ENCODE measurements around the gene ZNF277.

Gene ZNF277

DNA sequence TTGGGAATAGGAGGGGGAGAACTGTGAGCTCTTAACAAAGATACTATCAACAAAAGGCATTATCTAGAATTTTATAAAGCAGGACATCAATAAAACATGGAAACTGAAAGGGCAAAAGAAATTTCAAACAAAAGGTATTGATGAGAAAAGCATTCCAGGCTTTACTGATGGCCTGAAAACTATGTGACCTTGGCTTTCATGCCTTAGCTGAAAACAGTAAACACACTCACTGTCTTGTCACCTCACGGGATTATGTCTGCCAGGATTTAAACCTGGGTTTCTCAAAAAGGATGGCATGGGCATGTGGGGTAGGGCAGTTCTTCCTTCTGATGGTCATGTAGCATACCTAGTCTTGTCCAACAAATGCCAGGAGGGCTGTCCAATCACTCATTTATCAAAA is 23.2 kb upstream of the ZNF277 start:
- CTCF ChIA-PET = no interaction called here
- TF ChIP-seq, protein P1, sequence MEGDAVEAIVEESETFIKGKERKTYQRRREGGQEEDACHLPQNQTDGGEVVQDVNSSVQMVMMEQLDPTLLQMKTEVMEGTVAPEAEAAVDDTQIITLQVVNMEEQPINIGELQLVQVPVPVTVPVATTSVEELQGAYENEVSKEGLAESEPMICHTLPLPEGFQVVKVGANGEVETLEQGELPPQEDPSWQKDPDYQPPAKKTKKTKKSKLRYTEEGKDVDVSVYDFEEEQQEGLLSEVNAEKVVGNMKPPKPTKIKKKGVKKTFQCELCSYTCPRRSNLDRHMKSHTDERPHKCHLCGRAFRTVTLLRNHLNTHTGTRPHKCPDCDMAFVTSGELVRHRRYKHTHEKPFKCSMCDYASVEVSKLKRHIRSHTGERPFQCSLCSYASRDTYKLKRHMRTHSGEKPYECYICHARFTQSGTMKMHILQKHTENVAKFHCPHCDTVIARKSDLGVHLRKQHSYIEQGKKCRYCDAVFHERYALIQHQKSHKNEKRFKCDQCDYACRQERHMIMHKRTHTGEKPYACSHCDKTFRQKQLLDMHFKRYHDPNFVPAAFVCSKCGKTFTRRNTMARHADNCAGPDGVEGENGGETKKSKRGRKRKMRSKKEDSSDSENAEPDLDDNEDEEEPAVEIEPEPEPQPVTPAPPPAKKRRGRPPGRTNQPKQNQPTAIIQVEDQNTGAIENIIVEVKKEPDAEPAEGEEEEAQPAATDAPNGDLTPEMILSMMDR (IDR thresholded peaks at IDR 0.05; ENCODE audit: control extremely low read depth, extremely low read depth, low read depth, missing control alignments) = no peak
- DNase-seq (ENCODE audit: extremely low spot score) = no peak
- POLR2A ChIA-PET = no interaction called here

DNA sequence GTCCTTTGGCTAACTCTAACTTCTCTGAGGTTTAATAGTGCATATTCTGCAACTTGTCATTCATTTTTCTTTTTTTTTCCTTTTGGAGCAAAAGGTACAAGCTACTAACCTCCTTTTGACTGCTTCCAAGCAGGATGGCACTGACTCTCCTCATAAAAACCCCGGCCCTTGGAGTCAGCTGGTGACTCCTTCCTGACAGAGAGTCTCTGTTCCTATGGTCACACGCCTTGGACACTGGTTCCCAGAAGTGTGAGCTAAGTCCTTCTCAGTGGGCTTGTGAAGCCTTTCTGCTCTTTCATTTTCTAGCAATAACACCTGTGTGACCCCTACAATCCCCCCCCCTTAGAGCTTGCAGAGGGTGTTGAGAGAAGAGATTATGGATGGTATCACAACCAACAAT is 22.0 kb upstream of the ZNF277 start:
- TF ChIP-seq, protein P1 (IDR thresholded peaks at IDR 0.05; ENCODE audit: control extremely low read depth, extremely low read depth, low read depth, missing control alignments) = no peak
- ChIA-PET POLR2A (no interaction called here), CTCF (no interaction called here)

DNA sequence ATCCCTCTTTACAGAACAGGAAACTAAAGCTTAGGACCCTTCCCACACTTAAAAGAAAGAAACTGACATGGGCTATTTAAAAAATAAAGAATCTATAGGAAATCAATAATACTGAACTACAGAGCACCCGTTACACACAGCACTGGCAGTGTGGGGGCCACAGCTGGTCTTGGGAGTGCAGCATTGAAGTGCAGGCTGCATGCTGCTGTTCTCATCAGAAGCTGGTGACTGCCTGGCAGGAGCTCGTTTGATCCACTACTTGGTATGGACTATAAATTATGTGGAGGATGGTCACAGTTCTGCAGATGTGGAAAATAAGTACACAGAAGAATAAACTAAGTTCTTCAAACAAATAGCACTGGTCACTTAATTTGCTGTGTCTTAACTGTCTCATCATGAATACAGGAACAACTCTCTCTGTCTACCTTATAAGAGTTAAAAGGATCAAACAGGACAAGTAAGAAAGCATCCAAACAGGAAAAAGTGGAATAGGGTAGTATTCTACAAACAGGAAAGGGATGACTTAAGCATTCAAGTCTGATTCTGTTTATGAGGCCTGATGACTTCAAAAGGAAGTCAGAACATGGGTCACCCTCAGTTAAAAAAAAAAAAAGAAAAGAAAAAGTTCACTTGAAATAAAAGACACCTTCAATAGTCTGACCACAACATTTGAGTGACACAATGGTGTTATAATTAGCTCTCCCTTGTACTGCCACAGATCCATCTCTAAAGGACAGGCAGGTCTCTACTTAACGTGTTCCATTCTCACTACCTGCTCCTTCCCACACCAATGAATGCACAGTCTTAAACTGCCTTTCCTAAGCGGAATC is 21.3 kb upstream of the ZNF277 start:
- ChIA-PET CTCF (no interaction called here), POLR2A (no interaction called here)
- DNase-seq (ENCODE audit: extremely low spot score) = no peak
- TF ChIP-seq, protein P1 (IDR thresholded peaks at IDR 0.05; ENCODE audit: control extremely low read depth, extremely low read depth, low read depth, missing control alignments) = no peak

More for the DNA sequence above, 22.0 kb upstream of the ZNF277 start:
- no peak for DNase-seq (ENCODE audit: extremely low spot score)

DNA sequence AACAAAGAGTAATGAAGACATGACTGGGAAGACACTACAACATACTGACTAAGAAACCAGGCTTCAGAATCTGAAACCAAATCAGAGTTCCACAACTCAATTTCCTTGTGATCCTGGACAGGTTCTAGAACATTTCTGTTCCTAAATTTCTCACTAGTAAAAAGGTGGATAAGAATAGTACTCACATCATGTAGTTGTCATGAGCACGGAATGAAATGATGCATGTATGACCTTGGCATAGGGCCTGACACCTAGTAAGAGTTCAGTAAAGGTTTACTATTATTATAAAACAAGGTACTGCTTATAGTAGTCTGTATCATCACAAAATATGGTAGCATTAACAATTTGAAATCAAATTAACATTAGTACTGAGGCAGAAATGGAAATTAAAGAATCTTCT is 20.2 kb upstream of the ZNF277 start:
- POLR2A ChIA-PET = no interaction called here
- TF ChIP-seq, protein P1 (IDR thresholded peaks at IDR 0.05; ENCODE audit: control extremely low read depth, extremely low read depth, low read depth, missing control alignments) = no peak
- no peak for DNase-seq (ENCODE audit: extremely low spot score)
- CTCF ChIA-PET = no interaction called here

DNA sequence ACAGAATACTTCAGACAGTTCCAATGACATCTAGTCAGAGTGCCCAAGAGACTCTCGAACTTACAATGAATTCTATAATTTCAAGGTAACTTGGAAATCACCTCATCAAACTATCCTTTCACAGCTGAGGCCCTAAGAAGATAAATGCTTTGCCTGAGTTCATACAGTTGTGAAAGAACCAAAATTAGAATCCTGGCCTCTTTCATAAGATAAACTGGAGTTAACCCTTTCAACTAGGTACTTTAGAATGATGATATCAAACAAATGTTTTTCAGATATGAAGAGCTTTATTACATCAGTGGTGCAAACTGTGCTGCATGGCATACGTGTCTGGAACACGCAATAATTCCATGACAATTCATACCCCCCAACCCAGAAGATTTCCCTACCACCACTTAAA is 18.2 kb upstream of the ZNF277 start:
- POLR2A ChIA-PET = no interaction called here
- TF ChIP-seq, protein P1 (IDR thresholded peaks at IDR 0.05; ENCODE audit: control extremely low read depth, extremely low read depth, low read depth, missing control alignments) = no peak
- CTCF ChIA-PET = interaction anchor here (1.3 kb wide), 1 partner anchor 15 kb away, joined by 3 read pairs; no protein-coding TSS in a partner anchor
- DNase-seq (ENCODE audit: extremely low spot score) = no peak

DNA sequence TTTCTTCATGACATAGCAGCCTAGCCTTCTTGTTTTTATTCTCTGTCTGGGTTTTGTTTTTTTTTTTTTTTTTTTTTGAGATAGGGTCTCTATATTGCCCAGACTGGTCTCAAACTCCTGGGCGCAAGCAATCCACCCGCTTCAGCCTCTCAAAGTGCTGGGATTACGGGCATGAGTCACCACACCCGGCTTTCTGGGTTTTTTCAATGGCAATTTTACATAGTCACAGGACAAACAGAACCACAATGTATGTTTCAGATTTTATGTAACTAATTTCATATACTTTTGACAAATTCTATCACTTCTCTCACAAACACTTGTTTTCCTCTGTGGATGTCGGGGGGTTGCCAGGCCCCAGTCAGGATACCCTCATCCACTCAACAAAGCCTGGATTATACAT is 16.8 kb upstream of the ZNF277 start:
- POLR2A ChIA-PET = no interaction called here
- CTCF ChIA-PET = no interaction called here

More for the DNA sequence above, 16.8 kb upstream of the ZNF277 start:
- TF ChIP-seq, protein P1 (IDR thresholded peaks at IDR 0.05; ENCODE audit: control extremely low read depth, extremely low read depth, low read depth, missing control alignments) = no peak
- DNase-seq (ENCODE audit: extremely low spot score) = no peak

Measured in GM10248 (cell line).